Immature natural killer cell (primary cell): Measurements from ENCODE around the gene MUC20. TPM values are rescaled to one million over a fixed set of nuclear protein-coding genes. Genes with fewer than 3 reads are reported as not detected.
"Not testable (repeated sequence)": the region's sequence is repeated elsewhere in the genome, so short reads cannot be mapped to it uniquely, and the experiment has no call there.

Experiments
- DNase-seq, 3 donors: peaks; one replicate each; pipeline ENCODE4 v3.0.0; 2022; ENCODE audit warnings: mixed read lengths in 1 of 3
- H3K27ac Mint-ChIP-seq, 6 donors: one replicate each; pipeline ENCODE4 v1.8.0; 2020; ENCODE audit warnings: mixed read lengths in 6 of 6, mild to moderate bottlenecking in 5 of 6, inconsistent platforms in 4 of 6, moderate library complexity in 3 of 6
- H3K27me3 Mint-ChIP-seq, 3 donors: one replicate each; pipeline ENCODE4 v1.8.0; 2020 to 2021; ENCODE audit warnings: low read depth in 3 of 3, mild to moderate bottlenecking in 3 of 3, mixed read lengths in 3 of 3, moderate library complexity in 3 of 3, inconsistent platforms in 1 of 3
- H3K36me3 Mint-ChIP-seq, 3 donors: one replicate each; pipeline ENCODE4 v1.8.0; 2020; ENCODE audit warnings: mixed read lengths in 3 of 3, inconsistent platforms in 2 of 3, mild to moderate bottlenecking in 2 of 3
- H3K4me1 Mint-ChIP-seq, 2 donors: one replicate each; pipeline ENCODE4 v1.8.0; 2020; ENCODE audit warnings: inconsistent platforms in 2 of 2, mild to moderate bottlenecking in 2 of 2, mixed read lengths in 2 of 2, moderate library complexity in 1 of 2
- H3K4me3 Mint-ChIP-seq, 5 donors: one replicate each; pipeline ENCODE4 v1.8.0; 2020; ENCODE audit warnings: mild to moderate bottlenecking in 5 of 5, mixed read lengths in 5 of 5, inconsistent platforms in 3 of 5, moderate library complexity in 3 of 5
- H3K9me3 Mint-ChIP-seq, 6 donors: one replicate each; pipeline ENCODE4 v1.8.0; 2020; ENCODE audit warnings: mild to moderate bottlenecking in 6 of 6, mixed read lengths in 6 of 6, inconsistent platforms in 4 of 6, moderate library complexity in 3 of 6
- polyA plus RNA-seq, 3 donors: library from polyadenylated mRNA; unstranded; fragments of 300-500 nt; fragmentation: Illumina TruSeq; gene quantifications; one replicate each; pipeline ENCODE4 v1.2.3, GENCODE V29; 2021

The MUC20 gene, protein sequence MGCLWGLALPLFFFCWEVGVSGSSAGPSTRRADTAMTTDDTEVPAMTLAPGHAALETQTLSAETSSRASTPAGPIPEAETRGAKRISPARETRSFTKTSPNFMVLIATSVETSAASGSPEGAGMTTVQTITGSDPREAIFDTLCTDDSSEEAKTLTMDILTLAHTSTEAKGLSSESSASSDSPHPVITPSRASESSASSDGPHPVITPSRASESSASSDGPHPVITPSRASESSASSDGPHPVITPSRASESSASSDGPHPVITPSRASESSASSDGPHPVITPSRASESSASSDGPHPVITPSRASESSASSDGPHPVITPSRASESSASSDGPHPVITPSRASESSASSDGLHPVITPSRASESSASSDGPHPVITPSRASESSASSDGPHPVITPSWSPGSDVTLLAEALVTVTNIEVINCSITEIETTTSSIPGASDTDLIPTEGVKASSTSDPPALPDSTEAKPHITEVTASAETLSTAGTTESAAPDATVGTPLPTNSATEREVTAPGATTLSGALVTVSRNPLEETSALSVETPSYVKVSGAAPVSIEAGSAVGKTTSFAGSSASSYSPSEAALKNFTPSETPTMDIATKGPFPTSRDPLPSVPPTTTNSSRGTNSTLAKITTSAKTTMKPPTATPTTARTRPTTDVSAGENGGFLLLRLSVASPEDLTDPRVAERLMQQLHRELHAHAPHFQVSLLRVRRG
- 1 to 10 TPM in 1 of 3 donors, not detected in 2; 1.2 TPM for polyA plus RNA-seq

- peaks cover 0 to 10% (median 3%) of the 10 kb centered on the region in 3 donors for H3K36me3 Mint-ChIP-seq
- H3K4me1 Mint-ChIP-seq, H3K27ac Mint-ChIP-seq, H3K9me3 Mint-ChIP-seq, H3K4me3 Mint-ChIP-seq, DNase-seq: not testable (repeated sequence)
- H3K27me3 Mint-ChIP-seq, result peaks cover 2 to 10% (median 2%) of the 10 kb centered on the region in 3 donors
Measured at GRCh38 chr3:195720831-195721506, at the start of gene MUC20. TSS of gene MUC20 (plus strand) at chr3:195720978. CDS start at chr3:195721008, 30 bp downstream.

- not testable (repeated sequence) for H3K9me3 Mint-ChIP-seq, DNase-seq, H3K27ac Mint-ChIP-seq, H3K4me3 Mint-ChIP-seq, H3K4me1 Mint-ChIP-seq, H3K27me3 Mint-ChIP-seq
- peaks cover 0 to 23% (median 10%) of the 10 kb centered on the region in 3 donors for H3K36me3 Mint-ChIP-seq
Measured at GRCh38 chr3:195671283-195671682, 49.5 kb upstream of the MUC20 start.

GRCh38 chr3:195673711-195674110, 47.1 kb upstream of the MUC20 start:
- H3K27me3 Mint-ChIP-seq, H3K4me3 Mint-ChIP-seq, DNase-seq, H3K4me1 Mint-ChIP-seq, H3K9me3 Mint-ChIP-seq, H3K27ac Mint-ChIP-seq: not testable (repeated sequence)
- peaks cover 0 to 30% (median 14%) of the 10 kb centered on the region in 3 donors for H3K36me3 Mint-ChIP-seq

- not testable (repeated sequence) for H3K4me3 Mint-ChIP-seq, H3K4me1 Mint-ChIP-seq, DNase-seq, H3K27me3 Mint-ChIP-seq, H3K9me3 Mint-ChIP-seq
- Mint-ChIP-seq H3K36me3 (peaks cover 3 to 36% (median 21%) of the 10 kb centered on the region in 3 donors), H3K27ac (peak overlapping the region in 1 of 6 donors; percentile 58)
Measured at GRCh38 chr3:195678391-195679015, 42.3 kb upstream of the MUC20 start.

GRCh38 chr3:195680690-195681089, 40.1 kb upstream of the MUC20 start:
- H3K4me3 Mint-ChIP-seq, result not testable (repeated sequence)

GRCh38 chr3:195681458-195682103, 39.2 kb upstream of the MUC20 start:
- not testable (repeated sequence) for H3K4me1 Mint-ChIP-seq, H3K27ac Mint-ChIP-seq, H3K4me3 Mint-ChIP-seq, H3K27me3 Mint-ChIP-seq, H3K9me3 Mint-ChIP-seq, DNase-seq
- H3K36me3 Mint-ChIP-seq, result peaks cover 12 to 43% (median 27%) of the 10 kb centered on the region in 3 donors

More at GRCh38 chr3:195680690-195681089, 40.1 kb upstream of the MUC20 start:
- not testable (repeated sequence) for H3K4me1 Mint-ChIP-seq, H3K27ac Mint-ChIP-seq, H3K9me3 Mint-ChIP-seq, H3K27me3 Mint-ChIP-seq, DNase-seq
- peaks cover 9 to 39% (median 27%) of the 10 kb centered on the region in 3 donors for H3K36me3 Mint-ChIP-seq

- not testable (repeated sequence) for H3K9me3 Mint-ChIP-seq, H3K4me1 Mint-ChIP-seq, DNase-seq, H3K4me3 Mint-ChIP-seq, H3K27ac Mint-ChIP-seq, H3K27me3 Mint-ChIP-seq
- H3K36me3 Mint-ChIP-seq, result peaks cover 12 to 44% (median 28%) of the 10 kb centered on the region in 3 donors
Measured at GRCh38 chr3:195682104-195682742, 38.6 kb upstream of the MUC20 start.

- not testable (repeated sequence) for DNase-seq, H3K4me3 Mint-ChIP-seq, H3K9me3 Mint-ChIP-seq, H3K27me3 Mint-ChIP-seq, H3K4me1 Mint-ChIP-seq
- Mint-ChIP-seq H3K27ac (peak overlapping the region in 2 of 6 donors; percentile 22 to 43), H3K36me3 (peaks cover 17 to 40% (median 23%) of the 10 kb centered on the region in 3 donors)
Measured at GRCh38 chr3:195683722-195684526, 36.9 kb upstream of the MUC20 start.

GRCh38 chr3:195684527-195685257, 36.1 kb upstream of the MUC20 start:
- H3K36me3 Mint-ChIP-seq, result peaks cover 17 to 41% (median 25%) of the 10 kb centered on the region in 3 donors
- H3K27me3 Mint-ChIP-seq, H3K9me3 Mint-ChIP-seq, H3K4me1 Mint-ChIP-seq, DNase-seq, H3K27ac Mint-ChIP-seq, H3K4me3 Mint-ChIP-seq: not testable (repeated sequence)

- Mint-ChIP-seq H3K27ac (peak overlapping the region in 2 of 6 donors; percentile 12 to 87), H3K36me3 (peaks cover 18 to 44% (median 25%) of the 10 kb centered on the region in 3 donors)
- not testable (repeated sequence) for H3K4me3 Mint-ChIP-seq, H3K4me1 Mint-ChIP-seq, H3K9me3 Mint-ChIP-seq, H3K27me3 Mint-ChIP-seq
- peak in 1 of 3 donors; percentile 14 for DNase-seq
Measured at GRCh38 chr3:195686537-195687208, 34.1 kb upstream of the MUC20 start.

DNA sequence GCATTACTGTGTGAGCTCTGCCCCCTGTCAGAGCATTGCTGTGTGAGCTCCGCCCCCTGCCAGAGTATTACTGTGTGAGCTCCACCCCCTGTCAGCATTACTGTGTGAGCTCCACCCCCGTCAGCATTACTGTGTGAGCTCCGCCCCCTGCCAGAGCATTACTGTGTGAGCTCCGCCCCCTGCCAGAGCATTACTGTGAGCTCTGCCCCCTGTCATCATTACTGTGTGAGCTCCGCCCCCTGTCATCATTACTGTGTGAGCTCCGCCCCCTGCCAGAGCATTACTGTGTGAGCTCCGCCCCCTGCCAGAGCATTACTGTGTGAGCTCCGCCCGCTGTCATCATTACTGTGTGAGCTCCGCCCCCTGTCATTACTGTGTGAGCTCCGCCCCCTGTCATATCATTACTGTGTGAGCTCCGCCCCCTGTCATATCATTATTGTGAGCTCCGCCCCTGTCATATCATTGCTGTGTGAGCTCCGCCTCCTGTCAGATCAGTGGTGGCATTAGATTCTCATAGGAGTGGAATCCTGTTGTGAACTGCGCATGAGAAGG, 33.5 kb upstream of the MUC20 start:
- H3K4me1 Mint-ChIP-seq, H3K9me3 Mint-ChIP-seq, H3K27me3 Mint-ChIP-seq, H3K4me3 Mint-ChIP-seq: not testable (repeated sequence)
- peak overlapping the region in 5 of 6 donors; percentile 2 to 87 (median 12) for H3K27ac Mint-ChIP-seq
- H3K36me3 Mint-ChIP-seq, result peaks cover 24 to 47% (median 32%) of the 10 kb centered on the region in 3 donors
- DNase-seq, result peak; percentile 24 to 45 (median 27)
